Inferior parietal cortex (tissue), 1 donor: ENCODE results near the gene FOXP4.
A peak's percentile ranks its signal among the peaks of the same experiment; 100 is the strongest.
"Not testable (repeated sequence)": the region's sequence is repeated elsewhere in the genome, so short reads cannot be mapped to it uniquely, and the experiment has no call there.

Experiments
- DNase-seq: peaks from one replicate; pipeline ENCODE4 v3.0.0-alpha.2; 2016; ENCODE audit errors: extremely low spot score

The FOXP4 gene

DNA sequence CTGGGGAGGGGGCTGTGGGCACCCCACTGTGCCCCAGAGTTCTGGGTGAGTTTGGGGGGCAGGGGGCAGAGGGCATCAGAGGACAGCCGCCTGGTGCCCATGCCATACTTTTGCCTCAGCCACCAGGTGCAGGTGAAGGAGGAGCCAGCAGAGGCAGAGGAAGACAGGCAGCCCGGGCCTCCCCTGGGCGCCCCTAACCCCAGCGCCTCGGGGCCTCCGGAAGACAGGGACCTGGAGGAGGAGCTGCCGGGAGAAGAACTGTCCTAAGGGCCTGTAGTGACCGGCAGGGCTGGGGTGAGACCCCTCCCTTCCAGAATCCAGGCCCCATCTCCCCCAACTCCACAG is 52.5 kb downstream of the FOXP4 start:
- DNase-seq, result no peak

GRCh38 chr6:41599015-41599851 is 53.1 kb downstream of the FOXP4 start:
- DNase-seq, result no peak

DNA sequence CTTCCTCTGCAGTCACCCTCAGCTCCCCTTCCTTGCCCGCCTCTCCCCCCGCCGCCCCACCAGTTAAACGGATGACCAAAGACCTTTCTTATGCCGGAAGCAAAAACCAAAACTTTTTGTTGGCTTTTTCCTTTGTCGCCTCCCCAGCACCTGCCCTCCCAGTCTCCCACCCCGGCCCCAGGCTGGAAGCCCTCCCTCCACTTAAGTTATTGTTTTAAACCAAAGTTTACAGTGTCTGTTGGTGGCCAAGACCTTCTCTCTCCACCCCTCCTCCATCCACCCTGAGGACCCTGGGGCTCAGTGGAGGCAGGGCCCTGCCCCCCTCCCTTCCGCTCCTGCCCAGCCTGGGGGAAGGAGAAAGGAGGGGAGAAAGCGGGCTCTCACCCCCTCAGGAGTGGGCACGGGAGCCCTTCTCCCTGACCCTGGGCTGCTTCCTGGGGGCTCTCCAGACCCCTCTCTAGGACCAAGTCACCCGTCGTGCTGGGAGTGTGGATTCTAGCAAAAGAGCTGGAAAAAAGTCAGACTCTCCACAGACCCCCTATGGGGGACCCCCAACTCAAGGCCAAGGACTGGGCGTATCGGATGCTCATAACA is 53.8 kb downstream of the FOXP4 start:
- DNase-seq, result no peak

DNA sequence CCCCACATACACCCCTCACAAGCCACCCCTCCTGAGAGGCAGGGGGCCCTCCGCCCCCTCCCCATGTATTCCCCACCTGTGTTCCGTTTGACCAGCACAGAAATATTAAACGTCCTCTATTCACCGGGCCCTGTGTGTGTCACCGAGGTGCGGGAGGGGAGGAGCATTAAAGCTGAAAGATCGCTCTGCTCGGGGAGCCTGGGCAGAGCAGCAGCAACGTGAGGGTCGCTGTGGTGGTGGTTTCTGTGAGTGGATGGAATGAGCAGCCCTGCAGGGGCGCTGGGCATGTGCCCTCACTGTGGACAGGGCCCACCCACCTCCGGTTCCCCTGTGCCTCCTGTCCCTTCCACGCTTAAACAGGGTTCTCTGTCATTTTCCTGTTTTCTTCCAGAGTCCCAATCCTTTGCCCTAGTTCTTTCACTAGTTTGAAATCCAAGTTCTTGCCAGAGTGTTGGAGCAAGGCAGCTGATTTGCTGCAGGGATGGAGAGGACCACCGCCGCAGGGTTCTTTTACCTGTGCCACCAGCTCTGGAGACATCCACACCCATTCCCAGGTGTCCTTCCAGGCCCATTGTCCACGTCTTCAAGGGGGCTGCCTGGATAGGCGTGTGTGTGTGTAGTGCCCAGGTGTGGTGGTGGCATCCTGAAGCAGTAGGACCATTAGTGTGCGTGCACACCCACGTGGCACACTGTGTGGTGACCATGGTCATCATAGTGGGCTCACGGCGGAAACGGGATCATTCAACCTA is 54.5 kb downstream of the FOXP4 start:
- no peak for DNase-seq

- DNase-seq, result no peak
Observed at GRCh38 chr6:41601248-41601549, 55.0 kb downstream of the FOXP4 start.

DNA sequence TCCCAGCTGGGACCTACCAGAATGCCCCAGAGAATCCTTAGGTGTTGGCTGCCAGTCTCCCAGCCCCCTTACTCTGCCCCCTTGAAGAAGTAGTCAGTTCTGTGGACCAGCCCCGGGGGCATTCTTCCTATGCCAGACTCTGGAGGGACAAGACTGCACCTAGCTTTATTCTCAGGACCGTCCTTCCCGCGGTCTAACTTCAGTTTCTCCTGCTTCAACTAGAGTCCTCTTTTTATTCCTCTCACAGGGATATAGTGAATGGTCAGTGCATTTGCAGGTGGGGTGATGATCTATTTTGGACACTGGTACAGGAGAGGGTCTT is 56.2 kb downstream of the FOXP4 start:
- DNase-seq, result no peak

DNA sequence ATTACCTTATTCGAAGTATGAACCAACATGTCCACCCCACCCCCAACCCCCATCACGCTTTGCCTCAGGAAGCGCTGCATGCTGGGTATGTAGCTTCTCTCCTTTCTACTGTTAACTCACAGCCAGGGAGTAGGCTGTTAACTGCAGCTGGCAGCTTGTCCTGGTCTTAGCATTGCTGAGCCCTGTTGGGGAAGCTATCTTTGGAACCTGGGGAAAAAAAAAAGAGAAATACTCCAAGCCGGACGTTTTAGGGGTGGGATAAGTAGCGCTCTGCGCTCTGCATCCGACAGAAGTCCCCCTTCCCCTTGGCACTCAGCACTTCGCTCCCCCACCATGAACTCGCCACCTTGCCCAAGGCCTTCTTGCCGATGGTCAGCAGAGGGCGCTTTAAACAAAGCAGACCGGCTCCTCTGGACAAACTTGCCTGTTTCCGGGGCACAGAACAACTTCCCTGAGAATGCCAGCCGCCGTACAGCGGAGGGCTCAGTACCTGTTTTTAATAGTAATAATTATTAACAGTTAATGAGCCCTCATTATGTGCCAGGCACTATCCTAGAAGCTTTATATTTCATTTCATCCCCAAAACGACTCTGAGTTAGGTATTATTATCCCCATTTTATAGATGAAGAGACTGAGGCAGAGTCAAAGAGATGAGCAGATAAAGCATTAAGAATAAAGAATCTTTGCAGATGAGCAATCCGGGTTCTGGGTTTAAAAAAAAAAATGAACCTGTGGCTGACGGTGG is 56.9 kb downstream of the FOXP4 start:
- peak; percentile 88 for DNase-seq

- no peak for DNase-seq
Observed at GRCh38 chr6:41604006-41604405, 57.8 kb downstream of the FOXP4 start.

- DNase-seq, result no peak
Observed at GRCh38 chr6:41605649-41606048, 59.5 kb downstream of the FOXP4 start.

- no peak for DNase-seq
Observed at GRCh38 chr6:41607036-41607435, 60.9 kb downstream of the FOXP4 start.

DNA sequence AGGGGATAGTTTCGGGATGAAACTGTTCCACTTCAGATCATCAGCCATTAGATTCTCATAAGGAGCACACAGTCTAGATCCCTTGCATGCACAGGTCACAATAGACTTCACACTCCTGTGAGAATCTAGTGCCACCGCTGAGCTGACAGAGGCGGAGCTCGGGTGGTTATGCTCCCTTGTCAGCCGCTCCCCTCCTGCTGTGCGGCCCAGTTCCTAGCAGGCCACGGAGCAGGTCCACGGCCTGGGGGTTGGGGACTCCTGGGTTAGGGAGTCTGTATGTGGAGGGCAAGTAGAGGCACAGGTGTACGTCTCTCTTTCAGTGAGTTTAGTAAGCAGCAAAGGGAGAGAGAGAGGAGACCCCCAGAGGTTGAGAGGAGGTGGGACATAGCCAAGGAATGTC is 61.6 kb downstream of the FOXP4 start:
- no peak for DNase-seq

GRCh38 chr6:41608443-41609151 is 62.4 kb downstream of the FOXP4 start:
- DNase-seq, result no peak

- no peak for DNase-seq
Observed at GRCh38 chr6:41614715-41615114, 68.5 kb downstream of the FOXP4 start.

DNA sequence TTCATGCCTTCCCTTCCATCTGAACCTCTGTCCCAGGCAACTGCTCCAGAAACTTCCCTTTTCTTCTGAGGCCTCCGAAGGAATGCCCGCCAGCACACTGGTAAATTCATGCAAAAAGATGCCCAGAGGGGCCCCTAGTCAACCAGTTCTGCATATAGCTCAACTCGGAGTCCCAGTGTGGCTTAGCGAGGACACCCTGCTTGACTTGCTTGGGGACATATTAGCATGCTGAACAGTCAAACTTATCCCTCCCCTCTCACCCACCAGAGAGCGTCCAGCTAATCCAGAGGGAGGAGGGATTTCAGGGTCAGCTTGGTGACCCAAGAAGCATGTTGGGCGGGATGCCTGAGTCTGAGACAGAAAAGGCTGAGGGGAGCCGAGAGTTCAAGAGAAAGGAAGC is 69.1 kb downstream of the FOXP4 start:
- DNase-seq, result no peak

DNA sequence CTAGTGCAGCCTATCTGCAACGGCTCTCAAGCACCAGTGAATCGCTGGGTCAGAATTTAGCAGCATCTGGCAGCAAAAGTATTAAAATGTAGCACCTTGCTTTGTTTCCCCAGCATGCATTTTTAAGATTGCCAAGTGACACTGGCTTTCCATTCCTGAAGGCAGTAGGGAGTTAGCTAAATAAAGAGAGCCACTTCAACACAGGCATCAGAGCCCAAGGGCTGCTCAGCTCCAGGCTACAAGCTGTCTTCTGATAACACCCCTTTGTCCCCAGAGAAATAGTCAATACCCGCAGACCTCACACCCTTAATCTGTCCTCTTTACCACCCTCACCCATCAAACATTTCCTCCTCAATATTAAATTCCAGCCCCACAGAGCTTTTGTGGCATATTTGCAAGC is 72.4 kb downstream of the FOXP4 start:
- DNase-seq, result no peak

- DNase-seq, result not testable (repeated sequence)
Observed at GRCh38 chr6:41619193-41619592, 73.0 kb downstream of the FOXP4 start.

GRCh38 chr6:41621367-41621766 is 75.2 kb downstream of the FOXP4 start:
- DNase-seq, result no peak

DNA sequence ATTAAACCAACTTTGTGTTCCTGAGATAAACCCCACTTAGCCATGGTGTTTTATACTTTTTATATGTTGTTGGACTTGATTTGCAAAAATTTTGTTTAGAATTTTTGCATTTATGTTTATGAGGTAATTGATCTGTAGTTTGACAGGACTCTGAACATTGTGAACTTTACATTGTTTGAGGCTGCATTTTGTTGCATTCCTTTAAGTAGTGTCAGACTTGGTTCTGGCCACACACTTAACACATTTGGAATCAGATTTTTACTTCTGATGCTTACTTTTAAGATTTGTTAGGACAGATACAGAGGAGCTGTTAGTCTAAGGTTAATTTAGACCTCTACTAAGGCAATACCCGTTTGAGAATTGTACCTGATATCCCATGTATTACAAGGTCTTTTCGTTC is 75.6 kb downstream of the FOXP4 start:
- no peak for DNase-seq

GRCh38 chr6:41622206-41622988 is 76.2 kb downstream of the FOXP4 start:
- DNase-seq, result no peak

DNA sequence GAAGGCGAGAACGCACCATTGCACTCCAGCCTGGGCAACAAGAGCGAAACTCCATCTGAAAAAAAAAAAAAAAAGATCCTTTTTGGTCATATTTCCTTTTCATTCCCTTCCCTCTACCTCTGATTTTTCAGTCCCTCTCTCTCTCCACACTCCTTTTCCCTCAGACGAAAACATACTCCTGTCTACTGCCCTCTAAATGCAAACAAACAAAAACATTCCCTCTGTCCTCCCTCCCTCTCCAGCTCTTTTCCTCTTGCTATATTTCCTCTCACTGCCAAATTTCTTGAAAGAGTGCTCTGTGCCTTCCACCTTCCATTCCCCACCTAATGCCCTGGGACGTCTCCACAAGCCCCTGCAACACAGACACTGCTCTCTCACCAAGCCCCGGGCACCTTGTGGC is 77.1 kb downstream of the FOXP4 start:
- DNase-seq, result no peak
